GM12864 (cell line): ENCODE measurements around the gene GTPBP6.

Experiments
- DNase-seq: peaks from one replicate; pipeline ENCODE4 v3.0.0-alpha.2; 2011; ENCODE audit warnings: low read depth
- H3K4me3 ChIP-seq: 2 replicates; pipeline ENCODE4 v1.5.1; 2011; ENCODE audit warnings: mild to moderate bottlenecking, low read depth, low read length, control low read depth
- CTCF ChIP-seq: IDR thresholded peaks from 2 replicates; pipeline ENCODE4 v1.5.1; 2011; ENCODE audit warnings: low read depth, mild to moderate bottlenecking, moderate library complexity, low read length, control low read depth, inconsistent platforms; ENCODE audit errors: missing control alignments

GTPBP6 gene

DNA sequence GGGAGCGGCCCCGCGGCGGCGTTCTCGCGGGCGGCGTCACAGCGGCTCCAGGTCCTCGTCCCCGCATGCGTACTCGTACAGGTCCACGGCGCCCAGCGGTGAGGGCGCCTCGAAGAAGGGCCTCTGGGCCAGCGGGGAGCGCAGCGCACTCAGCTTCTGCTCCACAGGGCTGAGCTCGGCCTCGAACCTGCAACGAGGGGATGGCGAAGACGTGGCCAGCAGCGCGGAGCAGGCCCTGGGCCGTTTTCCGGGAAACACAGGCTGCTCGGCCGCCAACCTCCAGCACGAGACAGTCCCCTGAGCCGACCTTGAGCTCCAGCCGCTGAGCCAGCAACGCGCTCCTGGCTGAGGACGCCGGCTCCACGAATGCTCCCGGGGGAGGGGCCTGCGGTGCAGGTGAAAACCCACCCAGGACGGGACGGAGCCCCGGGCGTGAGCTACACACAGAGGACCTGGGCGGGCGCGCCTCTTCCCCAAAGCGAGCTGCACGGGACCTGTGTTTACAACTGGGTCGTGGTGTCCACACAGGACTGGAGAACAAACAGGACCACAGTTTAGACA is 15.8 kb upstream of the GTPBP6 start:
- H3K4me3 ChIP-seq, result no peak overlapping the region
- TF ChIP-seq CTCF, result no peak
- no peak for DNase-seq

- DNase-seq, result no peak
- H3K4me3 ChIP-seq, result no peak overlapping the region
- no peak for TF ChIP-seq CTCF
Observed at GRCh38 chrX:333611-334311, 15.2 kb upstream of the GTPBP6 start.

- no peak for DNase-seq
- no peak overlapping the region for H3K4me3 ChIP-seq
- TF ChIP-seq CTCF, result no peak
Observed at GRCh38 chrX:332916-333610, 14.5 kb upstream of the GTPBP6 start.

DNA sequence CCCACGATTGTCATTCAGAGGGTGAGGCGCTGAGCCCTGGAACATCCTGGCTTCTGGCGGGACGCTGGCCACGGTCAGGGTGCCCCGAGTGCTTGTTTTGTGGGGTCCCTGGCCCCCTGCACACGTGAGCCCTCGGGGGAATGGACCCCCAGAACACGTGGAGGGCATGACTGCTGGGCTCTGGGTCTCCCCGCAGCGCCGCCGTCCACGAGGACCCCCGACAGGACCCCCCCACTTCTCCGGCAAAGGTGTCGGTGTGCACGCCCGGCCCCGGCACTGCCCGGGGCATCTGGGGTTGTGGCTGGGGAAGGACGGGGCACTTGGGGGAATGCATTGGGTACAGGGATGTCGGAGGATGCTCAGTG is 13.9 kb upstream of the GTPBP6 start:
- no peak for DNase-seq
- TF ChIP-seq CTCF, result no peak
- H3K4me3 ChIP-seq, result no peak overlapping the region

GRCh38 chrX:331825-332495 is 13.4 kb upstream of the GTPBP6 start:
- no peak for DNase-seq
- H3K4me3 ChIP-seq, result no peak overlapping the region
- no peak for TF ChIP-seq CTCF

- H3K4me3 ChIP-seq, result no peak overlapping the region
- TF ChIP-seq CTCF, result no peak
- no peak for DNase-seq
Observed at GRCh38 chrX:331151-331824, 12.7 kb upstream of the GTPBP6 start.
